Uterus (tissue), 4 donors: ENCODE results near the gene STRN. TPM values are rescaled to one million over a fixed set of nuclear protein-coding genes. Genes with fewer than 3 reads are reported as not detected.

ENCODE experiments used
- DNase-seq, 2 donors: peaks; one replicate each; pipeline ENCODE4 v3.0.0-alpha.2; 2019 to 2020
- H3K27ac ChIP-seq, 2 donors: fragments of 200-600 bp; sonication (generic); 1 replicate in 1 of 2; 2 replicates in 1 of 2; pipeline ENCODE4 v1.5.1; 2016 to 2018
- H3K27me3 ChIP-seq, 2 donors: fragments of 200-600 bp; sonication (generic); one replicate each; pipeline ENCODE4 v1.5.1; 2018 to 2019; ENCODE audit warnings: control low read depth in 1 of 2
- H3K36me3 ChIP-seq, 2 donors: fragments of 200-600 bp; sonication (generic); one replicate each; pipeline ENCODE4 v1.5.1; 2019; ENCODE audit warnings: control low read depth in 1 of 2
- H3K4me1 ChIP-seq, 2 donors: fragments of 200-600 bp; sonication (generic); one replicate each; pipeline ENCODE4 v1.5.1; 2018 to 2019; ENCODE audit warnings: control low read depth in 1 of 2
- H3K4me3 ChIP-seq, 2 donors: fragments of 200-600 bp; sonication (generic); 1 replicate in 1 of 2; 2 replicates in 1 of 2; pipeline ENCODE4 v1.5.1; 2018 to 2019; ENCODE audit warnings: mild to moderate bottlenecking in 1 of 2
- H3K9me3 ChIP-seq, 2 donors: fragments of 200-600 bp; sonication (generic); one replicate each; pipeline ENCODE4 v1.5.1; 2019; ENCODE audit warnings: control low read depth in 1 of 2
- CTCF ChIP-seq, 4 experiments: fragments of 200-600 bp in 2 of 4; fragments of 450-650 bp in 2 of 4; sonication (generic) in 2 of 4; IDR thresholded peaks; one replicate each; pipeline ENCODE4 v1.5.1; 2016 to 2019; ENCODE audit warnings: antibody characterized with exemption in 4 of 4, mild to moderate bottlenecking in 2 of 4, moderate library complexity in 1 of 4
- POLR2A ChIP-seq, 2 donors: fragments of 450-650 bp; IDR thresholded peaks; one replicate each; pipeline ENCODE4 v1.6.1; 2016; ENCODE audit warnings: antibody characterized with exemption in 2 of 2, mild to moderate bottlenecking in 1 of 2, moderate library complexity in 1 of 2
- intact Hi-C: fragments of 100-400 bp; cut with DNase I; formaldehyde crosslinking; loops from one replicate; pipeline ENCODE4 v1.15.1; 2023; ENCODE audit warnings: low total_unique reads
- small RNA-seq: library from RNA; depleted of rRNA; stranded (forward); fragments of <200 nt; gene quantifications from one replicate; pipeline ENCODE3, GENCODE V24; 2016
- total RNA-seq, 4 donors: library from RNA; depleted of rRNA in 3 of 4; stranded (reverse); fragments of >200 nt in 3 of 4; gene quantifications; one replicate each; pipeline versions ENCODE4 v1.1.0 to v1.2.4, GENCODE V29; 2014 to 2023
- donor health status: DM: yes; HTN: yes; CAD: no.

Gene STRN
- total RNA-seq, 4 donors from 2014 or later = 12.0 to 29.0 (median 20.2) TPM

DNA sequence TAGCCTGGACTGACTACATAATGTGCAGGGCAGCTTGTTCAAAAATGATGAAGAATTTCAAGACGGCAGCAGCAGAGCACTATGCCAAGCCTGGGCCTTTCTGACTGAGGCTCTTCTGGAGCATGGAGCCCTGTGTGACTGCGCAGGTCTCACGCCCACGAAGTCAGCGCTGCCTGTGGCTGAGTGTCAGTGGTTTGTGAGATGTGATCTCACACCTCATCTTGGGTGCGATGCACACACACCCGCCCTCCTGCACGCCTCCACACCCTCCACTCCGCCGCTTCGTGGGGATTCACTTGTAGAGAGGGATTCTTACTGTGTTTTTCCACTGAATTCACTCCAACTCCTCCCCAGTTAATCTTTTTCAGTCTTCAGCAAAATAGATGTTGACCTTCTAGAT lies 166.0 kb downstream of the STRN start:
- H3K36me3 ChIP-seq = no peaks in the 10 kb centered on the region
- no peak overlapping the region for H3K4me3 ChIP-seq
- no peak overlapping the region for H3K27ac ChIP-seq
- TF ChIP-seq CTCF (IDR thresholded peaks at IDR 0.05) (no peak), POLR2A (IDR thresholded peaks at IDR 0.05) (no peak)
- H3K27me3 ChIP-seq = no peaks in the 10 kb centered on the region
- no peaks in the 10 kb centered on the region for H3K4me1 ChIP-seq
- DNase-seq = no peak
- H3K9me3 ChIP-seq = no peaks in the 10 kb centered on the region
- intact Hi-C loops = no loop called here

DNA sequence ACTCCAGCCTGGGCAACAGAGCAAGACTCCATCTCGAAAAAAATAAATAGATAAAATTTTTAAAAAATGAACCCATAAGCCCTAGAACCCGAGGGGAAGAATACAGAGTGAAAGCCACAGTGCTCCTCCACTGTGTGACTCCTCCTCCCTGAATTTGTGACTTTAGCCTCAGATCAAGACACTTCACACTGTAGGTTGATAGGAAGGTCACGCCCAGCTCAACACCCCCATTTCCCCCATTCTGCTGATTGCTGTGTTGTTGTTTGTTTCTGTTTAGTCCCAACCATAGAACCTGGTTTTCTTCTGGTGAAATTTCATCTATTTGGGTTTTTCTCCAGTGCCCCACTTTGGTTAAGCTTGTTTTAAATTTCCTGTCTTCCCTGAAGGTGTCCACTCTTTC lies 167.6 kb downstream of the STRN start:
- no peak overlapping the region for H3K4me3 ChIP-seq
- DNase-seq = no peak
- intact Hi-C loops = no loop called here
- no peaks in the 10 kb centered on the region for H3K4me1 ChIP-seq
- TF ChIP-seq CTCF (IDR thresholded peaks at IDR 0.05) (no peak), POLR2A (IDR thresholded peaks at IDR 0.05) (no peak)
- H3K27me3 ChIP-seq = no peaks in the 10 kb centered on the region
- no peak overlapping the region for H3K27ac ChIP-seq
- no peaks in the 10 kb centered on the region for H3K36me3 ChIP-seq
- H3K9me3 ChIP-seq = no peaks in the 10 kb centered on the region

DNA sequence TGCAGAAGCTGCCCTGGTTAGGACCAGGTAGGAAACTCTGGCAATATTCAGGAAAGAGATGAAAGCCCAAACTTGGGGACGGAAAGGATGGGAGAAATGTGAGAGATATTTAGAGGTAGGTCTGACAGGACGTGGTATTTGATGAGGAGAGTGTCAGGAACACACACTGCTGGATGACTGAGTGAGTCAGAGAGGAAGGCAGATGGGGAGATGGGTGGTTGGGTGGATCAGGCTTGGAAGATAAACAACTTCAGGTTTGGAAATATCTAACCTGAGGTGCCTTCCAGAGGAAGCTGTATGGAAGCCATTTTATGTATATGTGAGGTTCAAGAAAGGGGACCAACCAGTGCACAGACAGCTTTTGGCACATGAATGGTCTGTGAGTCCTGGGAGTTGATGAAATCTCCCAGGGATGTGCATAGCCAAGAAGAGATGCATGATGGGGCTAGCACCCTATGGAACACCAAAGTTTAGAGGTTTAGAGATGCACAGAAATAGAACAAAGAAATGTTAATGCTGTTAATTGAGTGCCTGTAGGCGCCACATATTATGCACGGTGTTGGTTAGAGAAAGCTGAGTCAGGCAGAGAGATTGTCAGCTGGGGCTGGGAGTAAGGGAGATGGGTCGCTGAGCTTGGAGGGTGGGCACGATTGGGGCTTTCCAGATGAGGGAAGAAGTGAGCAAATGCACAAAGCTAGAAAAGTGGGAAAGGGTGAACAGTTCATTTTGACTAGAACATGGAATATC lies 168.8 kb downstream of the STRN start:
- Histone ChIP-seq H3K4me1 (no peaks in the 10 kb centered on the region), H3K9me3 (no peaks in the 10 kb centered on the region), H3K36me3 (no peaks in the 10 kb centered on the region), H3K27me3 (no peaks in the 10 kb centered on the region), H3K27ac (no peak overlapping the region), H3K4me3 (no peak overlapping the region)
- TF ChIP-seq POLR2A (IDR thresholded peaks at IDR 0.05) (no peak), CTCF (IDR thresholded peaks at IDR 0.05) (no peak)
- no peak for DNase-seq
- intact Hi-C loops = no loop called here

Small RNAs within 50 kb of the gene (small RNA-seq; reads per million reads assigned to genes)
- gene RNU6-577P = not detected

Other genes with a start within 250 kb of the STRN start
- gene HEATR5B, start 117.8 kb upstream of the STRN start, total RNA-seq = 10 to 100 TPM; 17.9 to 90.9 (median 40.4) TPM
- gene GPATCH11, start 118.0 kb upstream of the STRN start, total RNA-seq = 10 to 100 TPM in 1 of 4 donors, 1 to 10 TPM in 3; 2.8 to 13.1 (median 5.4) TPM
- gene EIF2AK2, start 190.4 kb upstream of the STRN start, total RNA-seq = 10 to 100 TPM; 13.3 to 90.8 (median 45.4) TPM
- not detected for gene SULT6B1, start 222.1 kb upstream of the STRN start, total RNA-seq
- gene CEBPZOS, start 230.0 kb upstream of the STRN start, total RNA-seq = 10 to 100 TPM in 2 of 4 donors, 1 to 10 TPM in 2; 6.2 to 49.4 (median 16.3) TPM